Activated T-cell treated with anti-CD3 and anti-CD28 coated beads for 4 hours (primary cell): ENCODE measurements around the gene HOXA11.
A peak's percentile ranks its signal among the peaks of the same experiment; 100 is the strongest.

Experiments used
- DNase-seq: peaks from one replicate; pipeline ENCODE4 v3.0.0-alpha.2; 2020

The HOXA11 gene

DNA sequence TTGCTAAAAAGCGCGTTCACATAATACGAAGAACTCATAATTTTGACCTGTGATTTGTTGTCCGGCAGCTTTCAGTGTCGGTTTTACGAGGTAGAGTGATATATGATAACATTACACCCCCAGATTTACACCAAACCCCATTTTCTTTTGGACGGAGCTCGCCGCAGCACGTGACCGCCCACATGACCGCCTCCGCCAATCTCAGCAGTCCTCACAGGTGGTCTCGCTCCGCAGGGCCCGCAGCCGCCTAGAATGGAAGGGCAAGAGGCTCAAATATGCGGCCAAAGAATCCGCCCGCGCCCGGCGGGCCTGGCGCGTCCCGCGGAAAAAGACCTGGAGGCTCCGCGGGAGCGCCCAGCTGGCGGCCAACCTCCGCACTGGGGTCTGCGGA is 28.5 kb downstream of the HOXA11 start, which contains the start of gene HOXA7:
Gene HOXA7, minus strand, starts transcription at position 168 of the 391 bp plus-strand sequence. Its CDS starts 130 bp downstream, at position 38.
- no peak for DNase-seq

DNA sequence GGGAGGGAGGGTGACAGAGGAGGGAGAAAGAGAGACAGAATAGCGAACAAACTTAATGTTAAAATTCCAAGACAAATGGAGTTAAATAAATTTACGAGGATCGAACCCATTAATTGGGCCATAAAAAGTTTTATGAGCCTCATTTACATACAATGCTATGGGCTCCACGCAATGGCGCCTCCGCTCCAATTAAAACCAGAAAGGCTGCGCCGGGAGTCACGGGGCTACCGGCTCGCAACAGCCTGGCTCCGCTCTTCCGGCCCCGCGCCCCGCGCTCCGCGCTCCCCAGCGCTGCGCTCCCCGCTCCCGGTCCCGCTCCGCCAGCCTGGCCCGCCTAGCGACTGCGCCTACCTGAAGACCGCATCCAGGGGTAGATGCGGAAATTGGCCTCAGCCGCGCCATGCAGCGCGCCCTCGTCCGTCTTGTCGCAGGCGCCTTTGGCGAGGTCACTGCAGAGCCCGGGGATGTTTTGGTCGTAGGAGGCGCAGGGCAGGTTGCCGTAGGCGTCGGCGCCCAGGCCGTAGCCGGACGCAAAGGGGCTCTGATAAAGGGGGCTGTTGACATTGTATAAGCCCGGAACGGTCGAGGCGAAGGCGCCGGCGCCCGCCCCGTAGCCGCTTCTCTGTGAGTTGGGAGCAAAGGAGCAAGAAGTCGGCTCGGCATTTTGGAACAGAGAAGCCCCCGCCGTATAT is 29.1 kb downstream of the HOXA11 start:
- no peak for DNase-seq

DNA sequence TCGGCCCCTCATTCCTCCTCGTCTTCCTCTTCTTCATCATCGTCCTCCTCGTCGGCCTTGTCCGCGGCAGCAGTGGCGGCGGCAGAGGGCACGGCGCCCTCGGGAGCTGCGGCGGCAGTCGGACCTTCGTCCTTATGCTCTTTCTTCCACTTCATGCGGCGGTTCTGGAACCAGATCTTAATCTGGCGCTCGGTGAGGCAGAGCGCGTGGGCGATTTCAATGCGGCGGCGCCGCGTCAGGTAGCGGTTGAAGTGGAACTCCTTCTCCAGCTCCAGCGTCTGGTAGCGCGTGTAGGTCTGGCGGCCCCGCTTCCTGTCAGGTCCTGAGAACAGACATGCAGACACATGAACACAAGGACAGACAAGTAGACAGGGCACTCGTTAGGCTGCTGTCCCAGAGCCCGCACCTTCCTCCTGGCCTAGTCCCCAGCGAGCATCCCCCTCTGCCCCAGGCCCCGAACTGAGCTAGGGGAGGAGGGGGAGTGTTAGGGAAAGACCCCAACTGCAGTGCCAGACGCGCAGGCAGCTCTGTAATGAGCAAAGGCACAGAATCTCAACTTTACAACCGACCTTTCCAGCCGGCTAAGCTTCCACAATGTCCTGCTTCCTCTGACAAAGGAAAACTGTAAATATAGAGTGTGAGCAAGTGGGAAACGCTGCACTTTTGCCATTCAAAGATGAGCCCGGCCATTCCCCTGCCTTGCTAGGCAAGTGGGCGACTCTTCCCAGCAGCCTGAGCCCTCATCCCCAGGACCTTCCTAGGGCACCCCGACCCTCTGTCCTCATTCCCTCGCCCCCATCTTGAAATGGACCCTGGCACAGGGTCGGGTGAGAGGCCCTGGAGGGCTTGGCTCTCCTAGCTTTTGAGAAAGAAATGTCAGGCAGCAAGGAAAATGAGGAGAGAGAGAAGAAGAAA is 29.9 kb downstream of the HOXA11 start:
- peak; percentile 47 for DNase-seq

DNA sequence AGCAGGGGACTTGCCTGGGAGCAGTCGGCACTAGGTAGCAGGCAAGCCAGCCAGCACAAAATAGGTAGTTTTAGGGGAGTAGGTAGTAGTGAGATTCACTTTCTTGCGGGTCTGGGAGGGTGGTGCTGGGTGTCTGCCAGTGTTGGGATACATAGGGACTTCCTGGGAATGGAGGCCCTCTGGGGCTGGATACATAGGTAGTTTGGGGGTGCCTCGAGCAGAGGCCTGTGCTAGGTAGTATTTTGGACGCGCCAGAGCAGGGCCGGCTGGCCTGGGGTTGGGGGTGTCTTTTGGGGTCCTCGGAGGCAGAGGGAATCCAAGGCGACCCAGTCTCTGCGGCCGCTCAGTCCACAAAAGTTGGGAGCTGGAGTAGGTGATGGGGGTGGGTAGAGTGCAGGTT is 30.7 kb downstream of the HOXA11 start:
- DNase-seq, result no peak

DNA sequence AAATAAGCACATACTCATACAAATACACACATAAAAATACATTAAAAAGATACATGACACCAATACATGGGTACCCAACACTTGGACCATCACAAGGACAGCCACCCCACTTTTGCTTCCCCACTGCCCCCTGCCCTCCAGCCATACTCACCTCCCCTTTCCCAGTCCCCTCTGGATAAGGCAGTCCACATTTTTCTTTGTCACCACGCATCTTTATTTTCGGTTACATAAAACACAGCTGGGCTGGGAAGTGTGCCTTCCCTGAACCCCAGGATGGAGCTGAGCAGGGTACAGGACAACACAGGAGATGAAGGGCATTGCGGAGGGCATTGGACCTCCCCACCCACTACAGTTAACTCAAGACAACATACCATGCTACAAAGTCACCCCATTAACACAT is 31.5 kb downstream of the HOXA11 start:
- no peak for DNase-seq

DNA sequence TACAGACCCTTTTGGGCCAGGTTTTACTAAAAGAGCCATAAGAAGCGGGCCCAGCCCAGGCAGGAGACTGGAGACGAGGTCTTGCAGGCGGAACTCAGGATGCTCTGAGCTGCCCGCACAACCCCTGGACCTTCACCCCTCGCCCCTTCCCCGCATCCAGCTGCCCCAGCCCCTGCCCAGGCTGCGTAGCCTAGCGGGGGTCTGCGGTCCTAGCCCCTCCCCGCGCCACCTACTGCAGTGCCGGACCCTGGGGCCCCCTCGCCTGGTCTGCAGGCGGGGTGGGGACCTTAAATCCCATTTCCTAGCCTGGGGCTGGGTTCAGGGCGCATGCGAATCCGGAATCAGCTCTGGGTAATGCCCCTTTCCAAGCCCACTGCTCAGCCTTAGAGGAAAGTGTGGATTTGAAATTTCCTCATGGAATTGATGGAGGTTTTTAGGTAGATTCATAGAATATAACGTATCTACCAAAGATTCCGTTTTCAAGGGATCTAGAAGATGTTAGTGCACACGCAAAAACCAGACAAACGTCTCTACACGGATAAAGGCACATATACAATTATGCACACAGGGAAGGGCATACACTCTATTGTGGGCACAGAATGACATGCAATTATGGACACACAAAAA is 32.1 kb downstream of the HOXA11 start:
- no peak for DNase-seq

DNA sequence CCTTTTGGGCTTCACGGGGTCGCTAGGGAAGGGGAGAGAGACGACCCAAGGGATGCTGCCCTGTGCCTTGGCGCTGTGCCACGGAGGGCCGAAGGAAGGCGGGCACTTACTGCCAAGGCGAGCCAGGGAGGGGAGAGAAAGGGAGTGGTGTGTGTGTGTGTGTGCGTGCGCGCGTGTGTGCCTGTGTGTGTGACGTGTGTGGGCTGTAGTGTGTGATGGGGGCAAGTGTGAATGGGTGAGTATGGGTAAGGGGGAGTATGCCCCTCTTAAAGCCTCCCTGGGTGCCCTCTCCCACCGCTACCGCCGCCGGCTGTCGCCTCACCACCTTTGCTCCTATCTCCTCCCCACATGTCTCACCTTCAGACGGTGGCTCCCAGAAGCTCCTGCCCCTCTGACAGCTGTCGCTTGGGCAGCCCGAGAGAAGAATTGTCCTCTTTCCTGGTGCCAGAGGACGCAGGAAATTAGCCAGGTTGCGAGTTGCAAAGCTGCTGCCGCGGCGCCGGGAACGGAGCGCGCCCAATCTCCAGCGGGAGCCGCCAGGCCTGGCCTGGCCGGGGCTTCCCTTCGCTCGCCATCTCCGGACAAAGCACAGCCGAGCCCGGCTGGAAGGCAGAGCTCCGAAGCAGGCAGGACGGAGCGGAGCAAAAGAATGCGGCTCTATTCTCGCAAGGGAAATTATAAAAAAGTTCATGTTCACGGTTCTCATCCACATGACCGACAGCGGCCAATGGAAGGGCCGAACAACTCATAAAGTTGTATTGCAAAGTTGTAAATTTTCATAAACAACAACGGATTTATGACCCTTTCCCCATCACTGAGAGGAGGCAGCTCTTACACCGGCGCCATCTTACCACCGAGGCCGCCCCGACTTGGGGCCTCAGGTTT is 32.9 kb downstream of the HOXA11 start, which contains the start of gene HOXA3:
Gene HOXA3, minus strand, starts transcription at position 653 of the 885 bp plus-strand sequence. CDS start 41,943 bp downstream, outside the sequence.
- no peak for DNase-seq

DNA sequence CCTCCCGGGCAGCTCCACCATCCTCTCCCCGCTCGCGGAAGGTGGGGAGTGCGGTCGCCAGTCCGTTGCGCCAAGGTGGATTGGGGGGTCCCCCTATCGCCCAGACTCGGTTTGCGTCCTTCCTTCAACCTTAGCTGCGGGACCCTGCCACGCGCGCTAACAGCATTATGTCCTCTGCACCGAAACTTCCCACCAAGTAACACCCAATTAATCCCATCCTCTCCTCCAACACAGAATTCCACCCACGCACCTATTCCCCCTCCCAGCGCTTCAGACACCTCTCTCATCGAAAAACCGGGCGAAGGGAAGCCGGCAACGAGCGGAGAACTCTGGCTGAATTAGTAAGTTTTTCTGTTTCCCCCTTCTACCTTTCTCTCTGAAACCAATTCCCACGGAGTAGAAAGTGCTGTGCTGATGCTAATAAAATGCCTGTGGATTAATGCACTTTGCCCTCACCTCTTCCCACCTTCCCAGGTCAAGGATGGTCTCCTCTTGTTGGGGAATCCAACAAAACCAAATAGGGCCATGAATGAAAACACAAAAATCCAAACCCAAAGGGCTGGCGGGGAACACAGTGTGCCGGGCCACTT is 33.6 kb downstream of the HOXA11 start:
- DNase-seq, result no peak

DNA sequence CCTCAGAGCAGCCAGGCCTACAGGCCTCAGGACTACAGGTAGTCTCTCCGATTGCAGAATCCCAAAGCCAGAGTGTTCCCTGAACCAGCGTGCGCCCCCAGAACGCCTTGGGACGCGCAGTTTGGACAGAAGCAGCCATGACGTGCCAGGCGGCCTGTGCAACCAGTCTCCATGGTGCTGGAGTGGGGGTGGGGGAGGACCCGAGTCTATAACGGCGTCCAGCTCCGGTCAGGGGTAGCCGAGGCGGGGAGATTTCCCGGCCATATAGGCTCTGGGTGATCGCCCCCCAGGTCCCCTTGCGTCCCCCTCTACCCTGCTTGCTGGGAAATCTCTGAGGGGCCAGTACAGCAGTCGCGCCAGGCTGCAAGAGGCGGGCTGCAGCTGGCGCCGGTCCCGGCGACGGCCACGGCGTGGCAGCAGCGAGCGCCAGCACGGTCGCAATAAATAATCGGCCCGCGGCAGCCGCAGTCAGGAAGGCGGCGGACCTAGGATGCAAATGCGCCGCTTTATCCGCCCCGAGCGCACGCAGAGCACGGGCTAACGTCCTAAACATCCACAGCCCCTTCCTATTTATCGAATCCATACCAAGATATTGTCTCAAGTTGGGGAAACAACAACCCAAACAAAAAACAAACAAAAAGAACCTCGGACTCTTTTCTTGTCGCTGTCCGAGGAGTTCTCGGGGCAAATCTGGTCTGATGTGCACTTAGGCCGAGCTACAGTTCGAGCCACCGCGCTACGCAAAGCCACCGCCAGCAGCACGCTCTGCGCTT is 34.3 kb downstream of the HOXA11 start:
- no peak for DNase-seq

DNA sequence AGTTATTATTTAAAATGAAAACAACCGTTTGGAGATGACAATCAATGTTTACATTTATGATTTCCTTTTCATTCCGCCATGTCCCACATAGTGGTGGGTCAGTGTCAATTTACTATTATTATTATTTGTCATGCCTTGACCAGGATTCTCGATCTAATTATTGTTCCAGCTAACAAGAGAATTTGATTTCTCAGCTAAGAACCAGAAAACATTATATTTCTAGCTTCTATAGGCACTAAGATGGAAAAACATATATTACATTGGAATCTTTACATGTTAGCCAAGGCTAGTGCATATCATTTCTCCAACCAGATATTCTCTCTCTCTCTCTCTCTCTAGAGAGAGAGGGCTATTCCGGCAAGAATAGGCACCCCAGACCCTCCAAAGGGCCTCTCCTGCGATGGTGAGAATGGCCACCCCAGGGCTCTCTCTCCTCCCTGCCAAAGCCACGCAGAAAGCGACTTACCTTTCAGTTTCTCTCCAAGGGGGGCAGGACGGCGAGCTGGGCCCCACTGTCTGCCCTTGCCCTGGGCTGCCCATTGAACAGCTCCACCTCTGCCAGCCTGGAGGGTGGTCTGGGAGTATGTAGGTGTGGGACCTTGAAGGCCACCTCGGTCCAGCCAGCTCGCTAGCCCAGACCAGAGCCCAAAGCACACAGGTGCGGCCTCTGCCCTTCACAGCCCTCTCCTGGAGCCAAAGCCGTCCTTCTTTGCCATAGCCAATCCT is 35.0 kb downstream of the HOXA11 start:
- DNase-seq, result no peak

DNA sequence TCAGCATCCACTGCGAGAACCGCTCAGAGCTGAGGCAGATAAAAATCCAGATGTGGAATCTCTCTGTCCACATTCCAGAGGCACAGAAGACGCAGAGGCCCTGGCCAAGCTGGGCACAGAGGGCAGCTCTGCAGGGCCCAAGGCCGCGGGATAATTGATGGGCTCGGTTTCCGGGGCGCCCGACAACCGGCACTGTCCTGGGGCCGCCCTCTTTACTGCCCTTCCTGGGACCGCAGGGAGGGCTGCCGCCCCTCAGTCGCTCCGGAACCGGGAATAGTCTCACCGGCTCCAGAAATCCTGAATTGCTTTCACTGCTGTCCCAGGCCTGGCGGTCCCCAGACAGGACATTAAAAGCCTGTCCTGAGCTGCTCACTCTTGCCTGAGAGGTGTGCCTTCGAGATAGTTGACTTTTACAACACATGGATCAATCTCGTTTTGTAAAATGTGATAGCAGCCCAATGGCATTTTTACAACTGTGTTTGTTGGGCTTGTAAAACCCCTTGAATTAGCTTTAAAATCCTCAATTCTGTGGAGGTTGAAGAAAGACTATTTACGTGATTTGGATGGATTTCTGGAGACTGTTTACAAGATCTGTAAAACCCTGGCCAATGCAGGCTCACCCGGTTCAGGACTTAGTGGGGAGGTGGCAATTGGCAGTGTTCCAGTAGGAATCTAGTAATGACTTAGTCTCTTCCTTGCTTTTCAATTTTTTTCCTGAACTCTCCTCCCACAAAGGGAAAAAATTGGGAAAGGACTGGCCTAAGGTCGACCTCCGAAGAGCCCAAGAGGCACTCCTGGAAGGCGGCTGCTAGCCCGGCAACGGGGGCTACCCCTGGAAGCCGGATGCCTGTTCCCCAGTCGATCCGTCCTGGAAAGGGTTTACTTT is 36.0 kb downstream of the HOXA11 start:
- no peak for DNase-seq

DNA sequence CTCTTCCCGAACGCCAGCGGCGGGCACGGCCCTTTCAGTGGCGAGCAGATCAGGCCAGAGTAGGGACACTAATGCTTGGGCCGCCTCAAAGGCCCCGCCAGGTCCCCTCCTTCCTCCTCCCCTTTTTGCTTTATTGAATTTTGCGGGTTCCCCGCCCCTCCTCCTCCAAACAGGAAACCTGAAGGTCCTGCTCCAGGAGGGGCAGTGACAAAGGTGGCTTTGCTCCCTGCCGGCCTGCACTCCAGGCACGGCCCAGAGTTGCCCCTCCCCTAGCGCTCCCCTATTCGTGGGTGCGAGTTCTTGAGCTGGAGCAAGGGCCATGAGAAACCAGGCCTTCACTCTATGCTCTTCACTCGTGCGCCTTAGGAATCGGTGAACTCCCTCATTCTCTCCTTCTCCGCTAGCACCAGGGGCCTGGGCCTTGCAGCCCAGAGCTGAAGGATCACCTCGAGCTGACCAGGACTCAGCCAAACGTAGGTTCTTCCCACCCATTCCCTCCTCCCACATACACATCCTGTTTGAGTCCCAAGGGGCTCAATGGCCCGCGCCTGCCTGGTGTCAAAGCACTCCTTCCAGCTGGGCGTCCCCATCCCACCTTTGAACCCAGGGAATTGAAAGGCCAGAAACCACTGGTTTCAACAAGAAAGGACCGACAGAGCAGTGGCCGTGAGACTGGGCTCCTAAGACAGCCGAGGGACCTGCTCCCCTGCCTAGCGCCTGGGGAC is 36.8 kb downstream of the HOXA11 start:
- no peak for DNase-seq

DNA sequence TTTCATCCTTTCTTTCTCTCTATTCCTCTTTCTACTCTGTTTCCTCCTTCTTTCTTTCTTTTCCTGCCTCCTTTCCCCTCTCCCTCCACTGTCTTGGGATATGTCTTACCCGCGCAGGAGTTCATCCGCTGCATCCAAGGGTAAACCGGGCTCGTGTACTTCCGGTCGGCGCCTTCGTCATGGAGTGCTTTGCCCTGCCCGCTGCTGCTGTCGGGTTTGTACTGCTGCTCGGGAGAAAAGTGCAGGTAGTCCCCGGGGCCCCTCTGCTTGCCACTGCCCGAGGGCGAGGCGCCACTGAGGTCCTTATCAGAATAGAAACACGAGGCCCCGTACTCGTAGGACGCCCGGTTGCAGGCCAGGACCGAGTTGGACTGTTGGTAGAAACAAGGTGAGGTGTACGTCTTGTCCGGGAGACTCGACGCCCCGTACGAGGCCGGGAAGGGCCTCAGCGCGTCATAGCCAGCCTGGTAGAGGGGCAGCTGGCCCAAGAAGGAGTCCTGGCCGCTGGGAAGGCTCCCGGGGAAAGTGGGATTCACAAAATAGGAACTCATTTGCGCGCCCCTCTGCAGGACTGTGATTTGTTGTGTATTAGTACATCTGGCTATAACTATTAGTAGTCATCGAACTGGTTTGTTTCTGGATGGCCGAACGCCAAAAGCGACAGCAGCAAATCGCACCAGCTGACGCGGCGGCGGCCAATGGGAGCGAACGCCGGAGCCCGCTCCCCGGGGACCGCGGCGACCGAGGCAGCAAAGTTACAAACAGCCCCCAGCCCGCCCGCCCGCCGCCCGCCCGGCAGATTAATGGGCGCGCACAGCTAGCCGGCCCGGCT is 37.6 kb downstream of the HOXA11 start, which contains the start of gene HOXA6:
Gene HOXA6, minus strand, starts transcription at position 576 of the 832 bp plus-strand sequence. Its CDS starts 25 bp downstream, at position 551.
- no peak for DNase-seq

DNA sequence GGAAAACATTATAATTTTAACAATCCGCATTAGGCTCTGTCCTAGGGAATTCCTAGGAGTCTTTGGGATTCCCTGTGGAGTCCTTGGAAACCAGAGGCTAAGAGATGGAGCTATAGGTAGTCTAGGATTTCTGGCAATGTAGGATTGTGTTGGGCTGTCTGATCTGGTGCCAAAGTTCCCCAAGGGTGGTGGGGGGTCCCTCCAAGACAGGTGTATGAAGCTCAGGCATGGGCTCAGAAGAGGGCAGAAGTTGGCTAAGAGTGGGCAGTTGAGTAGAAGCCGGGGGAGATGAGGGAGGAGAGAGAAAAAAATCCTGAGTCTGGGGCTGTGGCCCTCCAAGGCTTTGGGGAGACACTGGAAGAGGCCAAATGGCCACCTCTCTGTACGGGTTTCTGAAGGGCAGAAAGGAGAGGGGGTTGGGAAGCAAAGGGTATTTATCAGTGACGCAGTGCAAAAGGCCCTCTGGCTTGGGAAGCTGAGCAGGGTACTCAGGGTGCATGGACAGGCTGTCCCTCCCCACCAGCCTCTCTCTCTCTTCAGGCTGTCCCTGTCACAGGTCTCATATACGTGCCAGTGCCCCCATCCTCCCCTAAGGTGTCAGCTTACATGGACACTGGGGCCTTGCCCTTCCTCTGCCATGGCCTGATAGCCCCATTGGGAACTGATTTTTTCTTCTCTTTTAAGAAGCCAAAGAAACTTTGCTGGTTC is 38.4 kb downstream of the HOXA11 start:
- DNase-seq, result no peak

DNA sequence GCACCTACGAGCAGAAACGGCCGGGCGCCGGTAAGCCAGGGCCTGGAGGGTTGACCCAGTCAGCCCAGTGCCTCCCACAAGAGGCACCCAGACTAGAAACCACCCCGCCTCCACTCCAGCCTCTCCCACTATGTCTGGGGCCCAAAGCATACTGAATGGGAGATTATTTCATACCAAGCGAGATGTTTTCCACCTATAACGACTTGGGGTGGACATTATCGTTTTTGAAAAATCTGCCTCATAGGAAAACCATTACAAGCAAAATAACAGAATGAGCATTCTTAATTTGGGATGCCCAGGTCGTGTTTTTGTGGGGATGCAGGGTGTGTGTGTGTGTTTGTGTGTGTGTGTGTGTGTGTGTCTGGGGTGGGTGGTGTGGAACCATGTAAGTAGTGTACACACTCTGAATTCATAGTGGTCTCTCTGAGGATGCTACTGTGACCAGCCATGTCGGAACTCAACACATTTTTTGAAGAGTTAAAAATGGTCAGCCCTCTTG is 39.1 kb downstream of the HOXA11 start:
- no peak for DNase-seq

DNA sequence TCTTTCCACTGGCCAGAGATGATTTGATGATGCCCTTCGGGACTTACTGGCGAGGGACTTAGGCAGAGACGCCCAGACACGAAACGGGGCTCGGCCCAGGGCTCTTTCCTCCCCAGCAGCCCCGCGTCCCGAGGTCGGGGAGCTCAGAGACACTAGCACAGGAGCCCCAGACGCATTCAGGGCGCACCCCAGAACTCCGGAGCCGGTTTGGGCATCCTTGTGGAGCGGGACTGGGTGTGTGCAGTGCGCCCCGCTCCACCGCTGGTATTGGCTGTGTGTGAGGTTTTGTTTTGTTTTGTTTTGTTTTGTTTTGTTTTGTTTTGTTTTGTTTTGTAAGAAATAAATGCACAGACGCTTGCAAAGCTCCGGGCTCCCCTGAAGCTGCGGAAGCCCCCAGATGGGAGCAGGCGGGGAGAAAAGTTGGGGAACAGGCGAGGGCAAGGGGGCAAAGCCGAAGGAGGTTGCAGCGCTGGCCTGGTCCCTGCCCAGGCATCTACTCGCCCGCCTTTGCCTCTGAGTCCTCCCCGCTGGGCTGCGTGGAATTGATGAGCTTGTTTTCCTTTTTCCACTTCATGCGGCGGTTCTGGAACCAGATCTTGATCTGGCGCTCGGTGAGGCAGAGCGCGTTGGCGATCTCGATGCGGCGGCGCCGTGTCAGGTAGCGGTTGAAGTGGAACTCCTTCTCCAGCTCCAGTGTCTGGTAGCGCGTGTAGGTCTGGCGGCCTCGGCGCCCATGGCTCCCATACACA is 39.7 kb downstream of the HOXA11 start:
- no peak for DNase-seq
